ENCODE data around the gene OCLN.

DNA sequence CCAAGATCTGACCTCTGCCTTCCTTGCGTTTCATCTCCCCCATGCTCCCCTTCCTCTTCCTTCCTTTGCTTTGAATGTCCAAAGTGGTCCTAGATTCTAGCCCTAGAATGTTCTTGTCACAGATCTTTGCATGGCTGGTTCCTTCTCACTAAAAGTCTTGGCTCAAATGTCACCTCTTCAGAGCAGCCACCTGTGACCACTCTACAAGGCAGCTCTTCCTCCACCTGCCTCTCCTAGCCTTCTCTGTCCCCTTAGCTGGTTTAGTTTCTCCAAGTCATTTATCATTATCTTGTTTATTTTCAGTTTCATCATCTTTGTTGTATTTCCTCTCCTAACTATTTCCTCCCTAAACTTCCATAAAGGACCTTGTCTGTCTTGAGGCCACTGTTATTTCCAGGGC, 7.1 kb upstream of the OCLN start:
- TF ChIP-seq RAD21 (conservative IDR thresholded peaks at IDR 0.05 in 1 of 2, IDR thresholded peaks at IDR 0.05 in 1 of 2), result no peak
- no peak for TF ChIP-seq CHD4 (IDR thresholded peaks at IDR 0.05; ENCODE audit: borderline replicate concordance)
- TF ChIP-seq, protein P1, sequence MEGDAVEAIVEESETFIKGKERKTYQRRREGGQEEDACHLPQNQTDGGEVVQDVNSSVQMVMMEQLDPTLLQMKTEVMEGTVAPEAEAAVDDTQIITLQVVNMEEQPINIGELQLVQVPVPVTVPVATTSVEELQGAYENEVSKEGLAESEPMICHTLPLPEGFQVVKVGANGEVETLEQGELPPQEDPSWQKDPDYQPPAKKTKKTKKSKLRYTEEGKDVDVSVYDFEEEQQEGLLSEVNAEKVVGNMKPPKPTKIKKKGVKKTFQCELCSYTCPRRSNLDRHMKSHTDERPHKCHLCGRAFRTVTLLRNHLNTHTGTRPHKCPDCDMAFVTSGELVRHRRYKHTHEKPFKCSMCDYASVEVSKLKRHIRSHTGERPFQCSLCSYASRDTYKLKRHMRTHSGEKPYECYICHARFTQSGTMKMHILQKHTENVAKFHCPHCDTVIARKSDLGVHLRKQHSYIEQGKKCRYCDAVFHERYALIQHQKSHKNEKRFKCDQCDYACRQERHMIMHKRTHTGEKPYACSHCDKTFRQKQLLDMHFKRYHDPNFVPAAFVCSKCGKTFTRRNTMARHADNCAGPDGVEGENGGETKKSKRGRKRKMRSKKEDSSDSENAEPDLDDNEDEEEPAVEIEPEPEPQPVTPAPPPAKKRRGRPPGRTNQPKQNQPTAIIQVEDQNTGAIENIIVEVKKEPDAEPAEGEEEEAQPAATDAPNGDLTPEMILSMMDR (IDR thresholded peaks at IDR 0.05), result no peak
- no peak for TF ChIP-seq ZC3H11A (IDR thresholded peaks at IDR 0.05)
- no peak for TF ChIP-seq FOSL2 (IDR thresholded peaks at IDR 0.05)
- TF ChIP-seq FOSL2 (CRISPR knock-in tag; IDR thresholded peaks at IDR 0.05), result no peak
